GM19351 (cell line): ENCODE data around the gene NTM.

ENCODE experiments used
- ATAC-seq: cut with Tn5 transposase; IDR thresholded peaks from one replicate; pipeline ENCODE4 v1.9.1; 2021; ENCODE audit warnings: mild to moderate bottlenecking, moderate library complexity; ENCODE audit not compliant: unreplicated experiment

Gene NTM

DNA sequence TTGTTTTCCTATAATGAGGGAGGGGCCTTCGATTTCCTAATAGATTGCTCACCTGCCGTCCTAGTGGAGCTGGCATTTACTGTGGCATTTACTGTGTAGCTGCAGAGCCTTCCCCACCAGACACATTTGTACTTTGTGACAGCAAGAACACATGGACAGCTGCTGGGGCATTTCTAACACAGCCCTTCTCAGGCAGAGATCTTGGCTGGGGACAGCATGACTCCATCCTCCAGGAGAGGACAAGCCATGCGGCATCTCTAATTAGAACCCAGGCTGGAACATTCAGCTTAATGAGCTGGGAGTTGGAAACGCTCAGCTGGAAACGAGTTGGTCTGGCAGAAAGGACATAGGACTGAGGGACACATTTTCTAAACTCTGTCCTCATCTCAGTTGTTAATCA lies 887.5 kb downstream of the NTM start:
- no peak for ATAC-seq

DNA sequence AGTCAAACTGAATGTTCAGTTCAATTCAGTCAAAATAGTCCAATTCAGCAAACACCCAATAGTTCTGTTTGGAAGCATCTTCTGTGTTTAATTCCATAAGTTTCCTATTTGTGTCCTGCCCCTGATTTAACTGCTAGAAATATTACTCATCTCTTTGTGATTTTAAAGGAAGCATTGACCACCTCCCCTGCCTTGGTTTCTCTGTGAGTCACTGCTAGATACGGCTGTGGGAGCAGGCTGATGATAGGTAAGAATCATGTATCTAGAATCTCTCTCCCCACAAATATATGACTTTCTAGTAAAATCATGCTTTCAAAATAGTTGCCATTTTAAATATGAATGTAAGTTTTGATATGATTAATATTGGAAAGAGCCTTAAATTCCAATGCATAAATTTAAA lies 888.5 kb downstream of the NTM start:
- no peak for ATAC-seq

DNA sequence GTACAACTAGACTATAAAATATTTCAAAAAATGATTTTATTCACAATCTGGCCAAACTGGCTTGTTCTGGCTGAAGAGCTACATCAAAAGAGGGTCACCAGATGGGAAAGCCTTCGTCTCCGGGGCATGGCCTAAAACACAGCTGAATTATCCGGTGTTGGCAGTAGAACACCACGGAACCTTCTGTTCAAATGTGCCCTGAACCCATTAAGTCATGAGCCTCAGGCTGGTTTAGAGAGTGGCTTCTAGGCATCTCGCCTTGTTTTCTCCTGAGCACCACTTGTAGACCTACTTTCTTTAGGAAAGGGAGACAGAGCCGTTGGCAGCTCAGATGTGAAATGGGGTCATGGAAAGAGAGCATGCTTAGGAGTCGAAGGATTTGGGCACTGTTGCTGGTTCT lies 890.2 kb downstream of the NTM start:
- no peak for ATAC-seq

DNA sequence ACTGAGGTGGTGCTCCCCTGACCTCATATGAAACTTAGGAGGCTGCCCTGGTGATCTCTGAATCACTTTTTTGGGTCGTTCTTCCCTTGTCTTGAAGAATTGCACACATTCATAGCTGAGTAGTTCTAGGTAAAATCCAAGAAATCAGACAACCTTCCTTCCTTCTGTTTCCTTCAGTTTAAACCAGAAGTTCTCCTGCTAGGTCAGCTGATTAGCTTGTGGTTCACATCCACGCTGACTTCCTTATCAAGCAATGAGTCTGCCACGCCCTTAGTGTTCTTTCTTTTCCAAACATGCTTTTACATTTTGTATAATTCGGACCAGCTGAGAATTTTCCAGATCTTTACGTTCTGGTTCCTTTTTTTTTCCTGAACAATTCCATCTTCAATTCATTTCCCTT lies 892.8 kb downstream of the NTM start:
- ATAC-seq: no peak

DNA sequence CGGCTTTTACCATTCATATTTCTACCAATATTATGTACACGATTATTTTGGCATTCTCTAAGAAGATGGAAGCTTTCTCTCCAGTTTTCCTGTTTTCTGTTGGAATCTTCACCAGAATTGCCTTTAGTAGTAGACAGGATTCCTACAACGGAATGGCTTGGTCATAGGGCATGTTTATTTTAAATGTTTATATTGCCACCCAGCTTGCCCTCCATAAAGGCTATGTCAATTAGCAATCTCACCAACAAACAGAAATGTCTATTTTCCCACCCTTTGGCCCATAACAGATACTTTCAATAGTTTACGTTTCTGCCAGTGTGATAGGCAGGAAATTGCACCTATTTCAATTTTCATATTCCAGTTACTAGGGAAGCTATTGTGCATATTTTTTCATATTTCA lies 893.5 kb downstream of the NTM start:
- no peak for ATAC-seq

DNA sequence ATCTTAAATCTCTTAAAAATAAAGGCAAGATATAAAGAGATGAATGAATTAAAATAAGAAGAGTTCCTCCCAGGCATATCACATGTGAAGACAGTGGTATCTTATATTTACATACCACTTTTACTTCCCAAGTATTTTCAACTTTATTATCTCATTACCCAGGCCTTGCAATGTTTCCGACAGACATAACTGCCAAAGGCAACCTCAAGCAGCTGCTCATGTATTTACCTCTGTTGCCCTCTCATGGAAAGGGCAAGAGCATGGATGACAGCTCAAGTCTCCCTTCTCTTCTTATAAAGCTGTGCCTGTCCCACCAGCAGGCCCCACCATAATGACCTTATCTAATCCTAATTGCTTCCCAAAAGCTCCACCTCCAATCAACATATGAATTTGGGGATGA lies 894.2 kb downstream of the NTM start:
- ATAC-seq: no peak

DNA sequence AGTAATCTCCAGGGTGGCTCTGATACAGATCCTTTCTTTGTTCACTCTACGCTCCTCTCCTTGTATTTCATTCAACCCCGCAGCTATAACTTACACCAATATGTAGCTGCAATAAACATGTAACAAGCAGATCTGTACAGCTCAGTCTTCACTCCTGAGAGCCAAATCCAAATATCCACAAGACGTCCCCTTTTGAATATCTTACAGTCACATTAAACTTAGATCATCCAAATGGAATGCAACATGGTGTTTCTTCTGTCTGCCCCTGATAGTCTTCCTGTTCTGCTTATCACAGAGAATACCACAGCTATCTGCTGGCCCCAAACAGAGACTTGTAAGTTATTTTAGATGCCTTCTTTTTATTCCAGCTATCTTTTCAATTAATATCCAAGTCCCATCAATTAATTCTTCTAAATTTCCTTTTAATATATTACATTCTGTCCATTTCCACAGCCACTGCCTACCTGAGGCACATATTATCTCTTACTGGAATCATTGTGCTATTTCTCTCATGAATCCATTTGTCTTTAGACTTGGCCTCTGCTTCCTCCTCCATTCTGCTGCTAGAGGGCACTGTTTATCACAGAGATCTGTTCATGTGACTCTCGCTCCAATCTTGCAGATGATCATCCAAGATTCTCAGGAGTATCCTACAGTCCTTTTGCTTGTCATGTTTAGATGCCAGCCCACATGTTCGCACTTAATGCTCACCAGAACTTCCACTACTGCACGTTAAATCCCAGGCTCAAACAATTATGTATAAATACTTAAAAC lies 908.6 kb downstream of the NTM start:
- ATAC-seq: no peak

DNA sequence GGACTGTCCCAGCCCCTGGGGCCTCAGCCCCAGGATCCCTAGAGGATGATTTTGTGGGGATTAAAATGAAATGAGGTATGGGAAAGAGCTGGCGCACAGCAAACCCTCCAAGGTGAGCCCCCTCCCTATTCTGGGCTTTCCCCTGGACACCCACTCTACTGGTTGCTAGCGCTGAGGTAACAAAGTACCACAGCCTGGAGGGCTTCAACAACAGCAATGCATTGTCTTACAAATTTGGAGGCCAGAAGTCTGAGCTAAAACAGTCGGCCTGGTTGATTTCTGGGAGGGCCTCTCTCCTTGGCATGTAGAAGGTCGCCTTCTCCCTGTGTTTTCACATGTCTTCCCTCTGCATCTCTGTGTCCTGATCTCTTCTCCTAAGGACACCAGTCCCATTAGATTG lies 913.6 kb downstream of the NTM start:
- ATAC-seq: no peak

DNA sequence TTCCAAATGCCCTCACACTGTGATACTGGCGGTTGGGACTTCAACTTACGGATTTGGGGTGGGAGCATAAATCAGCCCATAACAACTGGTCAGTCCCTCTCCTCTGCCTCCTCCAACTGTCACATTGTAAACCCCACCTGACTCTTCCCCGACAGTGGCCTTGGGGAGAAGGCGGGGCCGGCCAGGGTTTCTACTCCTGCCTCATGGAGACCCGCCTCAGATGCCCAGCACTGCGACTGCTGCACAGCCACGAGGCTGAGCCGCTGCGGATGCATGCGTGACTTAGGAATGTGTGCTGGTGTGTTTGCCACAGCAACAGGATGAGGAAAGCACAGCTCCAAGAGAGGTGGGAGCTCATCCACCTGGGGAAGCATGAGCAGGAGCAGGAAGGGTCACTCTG lies 914.2 kb downstream of the NTM start:
- no peak for ATAC-seq

DNA sequence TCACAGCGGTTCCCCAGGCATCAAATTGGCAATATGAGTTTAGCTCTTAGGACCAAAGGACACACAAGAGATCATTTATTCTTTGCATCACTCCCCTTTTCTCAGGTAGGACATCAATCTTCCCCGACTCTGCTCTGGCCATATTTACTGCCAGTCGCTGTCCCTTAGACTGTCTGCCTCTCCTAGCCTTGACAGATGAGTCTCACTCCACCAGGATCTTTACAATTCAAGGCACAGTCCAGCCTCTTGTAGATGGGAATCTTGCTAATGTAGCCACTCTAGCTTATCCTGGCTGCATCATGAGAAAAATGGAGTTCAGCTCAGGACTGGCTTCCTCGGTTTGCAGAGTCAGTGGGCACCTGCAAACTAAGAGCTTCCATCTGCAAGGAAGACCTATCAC lies 915.2 kb downstream of the NTM start:
- no peak for ATAC-seq

DNA sequence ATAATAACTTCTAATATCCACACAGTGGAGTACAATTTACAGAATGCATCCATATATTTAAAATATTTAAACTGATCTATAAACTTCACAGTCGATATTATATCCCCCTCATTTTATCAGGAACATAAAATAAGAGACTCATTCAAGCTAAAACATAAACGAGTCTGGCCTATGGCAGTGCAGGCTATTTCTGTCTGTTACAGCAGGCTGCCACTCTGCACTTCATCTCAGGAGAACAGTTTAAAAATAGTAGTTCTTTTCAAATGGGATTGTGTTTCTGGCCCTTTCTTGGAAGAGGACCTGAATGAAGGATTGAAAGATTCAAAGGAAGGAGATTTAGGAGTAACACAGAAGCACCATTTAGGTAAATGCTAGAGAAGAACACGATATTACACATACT lies 915.7 kb downstream of the NTM start:
- ATAC-seq: no peak

DNA sequence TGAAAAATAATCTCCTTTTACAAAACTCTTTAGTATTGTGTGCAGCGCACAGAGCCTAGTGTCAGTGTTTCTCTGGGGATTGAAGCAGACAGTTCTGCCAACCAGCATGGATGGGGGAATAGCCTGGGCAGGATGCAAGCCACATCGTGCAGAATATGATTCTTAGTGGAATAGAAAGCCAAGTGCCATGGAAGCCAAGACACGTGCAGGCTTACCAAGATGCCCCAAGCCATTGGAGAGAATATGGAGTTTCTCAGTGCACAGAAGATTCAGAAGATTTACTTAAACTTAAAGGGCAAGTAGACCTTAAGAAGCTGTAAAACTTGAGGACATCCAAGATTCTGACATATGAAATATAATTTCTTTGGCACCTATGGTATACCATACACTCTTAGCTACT lies 917.6 kb downstream of the NTM start:
- no peak for ATAC-seq

DNA sequence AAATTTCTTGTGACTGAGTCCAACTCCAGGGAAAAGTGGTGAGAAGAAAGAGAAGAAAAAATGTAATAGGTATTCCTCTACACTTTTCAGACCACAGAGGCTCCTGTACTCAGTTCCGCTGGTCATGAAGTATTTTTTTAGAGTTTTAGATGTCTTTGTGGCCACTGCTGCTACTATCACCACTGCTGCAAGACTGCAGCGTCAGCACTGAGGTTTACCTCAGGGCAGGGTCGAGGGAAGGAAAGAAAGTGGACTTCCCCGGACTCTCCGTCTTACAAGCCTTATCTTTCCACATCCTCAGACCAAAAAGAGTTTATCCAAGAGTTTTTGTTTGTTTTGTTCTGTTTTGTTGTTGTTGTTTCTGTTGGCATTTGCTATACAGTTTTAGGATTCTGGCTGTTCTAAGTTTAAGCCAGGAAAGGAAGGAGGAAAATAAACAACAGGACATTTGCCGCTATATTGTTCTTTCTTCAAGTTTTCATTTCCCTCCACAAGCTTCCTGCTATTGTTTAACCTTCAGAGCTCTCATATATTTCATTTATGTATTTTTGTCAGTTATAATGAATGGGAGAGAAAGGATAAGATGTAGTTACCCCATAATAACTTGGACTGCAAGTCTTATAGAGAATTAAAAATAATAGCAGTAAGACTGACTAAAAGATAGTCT lies 919.3 kb downstream of the NTM start:
- ATAC-seq: no peak

DNA sequence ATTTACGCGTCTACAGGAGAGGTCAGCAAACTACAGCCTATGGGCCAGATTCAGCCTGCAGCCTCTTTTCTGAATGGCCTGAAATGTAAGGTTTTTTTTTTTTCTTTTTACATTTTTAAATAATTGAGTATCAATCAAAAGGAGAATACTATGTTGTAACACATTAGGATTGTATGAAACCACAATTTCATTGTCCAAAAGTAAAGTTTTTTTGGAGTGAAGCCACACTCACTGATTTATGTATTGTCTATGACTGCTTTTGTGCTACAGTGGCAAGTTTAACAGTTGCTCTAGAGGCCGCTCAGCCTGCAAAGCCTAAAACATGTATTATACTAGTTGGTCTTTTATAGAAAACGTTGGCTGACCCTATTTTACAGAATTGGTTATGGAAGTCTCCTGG lies 923.2 kb downstream of the NTM start:
- ATAC-seq: no peak

DNA sequence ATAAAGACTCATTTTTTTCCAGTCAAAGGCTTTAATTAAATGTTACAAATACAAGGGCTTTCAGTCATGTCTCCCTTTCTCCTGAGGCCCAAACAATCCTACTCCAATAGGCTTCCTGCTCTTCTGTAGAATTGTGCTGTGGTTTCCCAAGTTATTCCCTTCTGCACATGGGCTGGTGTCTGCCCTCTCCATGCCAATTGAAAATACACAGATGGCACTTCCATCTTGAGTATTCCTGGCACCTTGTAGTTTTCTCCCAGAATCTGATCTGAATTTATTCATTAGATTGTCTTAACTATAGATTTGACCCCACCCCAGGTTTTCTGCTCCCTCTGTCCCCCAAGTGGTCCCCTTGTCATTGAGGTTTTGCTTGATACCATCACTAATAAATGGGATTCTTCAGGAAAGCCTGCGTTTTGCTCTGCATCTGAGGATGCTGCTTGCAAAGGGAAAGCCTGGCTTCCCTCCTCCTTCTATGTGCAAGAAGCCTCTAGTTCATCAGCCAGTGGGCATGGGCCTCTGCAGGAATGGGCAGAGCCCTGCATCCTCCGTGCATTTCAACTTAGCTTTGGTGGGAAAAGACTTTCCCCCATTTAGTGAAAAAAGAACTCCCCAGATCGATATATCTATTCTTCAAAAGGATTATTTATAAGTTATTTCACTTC lies 926.7 kb downstream of the NTM start:
- ATAC-seq: no peak

DNA sequence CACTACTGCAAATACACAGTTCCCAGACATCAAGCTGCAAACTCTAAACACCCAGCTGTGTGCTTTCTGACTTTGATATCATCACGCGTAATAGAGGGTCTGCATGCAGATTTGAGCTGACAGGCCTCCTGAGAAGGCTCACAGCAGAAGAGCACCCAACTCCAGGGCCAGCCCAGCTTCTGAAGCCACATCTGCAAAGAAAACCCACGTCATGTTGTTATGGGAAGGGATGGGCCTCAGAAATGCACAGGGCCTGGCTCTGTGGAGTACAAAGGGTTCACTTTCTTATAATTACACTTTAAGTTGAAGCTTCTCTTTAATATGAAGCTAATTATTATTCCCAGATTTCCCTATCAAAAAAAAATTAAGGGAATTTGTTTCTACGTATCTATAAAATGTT lies 927.9 kb downstream of the NTM start:
- no peak for ATAC-seq

DNA sequence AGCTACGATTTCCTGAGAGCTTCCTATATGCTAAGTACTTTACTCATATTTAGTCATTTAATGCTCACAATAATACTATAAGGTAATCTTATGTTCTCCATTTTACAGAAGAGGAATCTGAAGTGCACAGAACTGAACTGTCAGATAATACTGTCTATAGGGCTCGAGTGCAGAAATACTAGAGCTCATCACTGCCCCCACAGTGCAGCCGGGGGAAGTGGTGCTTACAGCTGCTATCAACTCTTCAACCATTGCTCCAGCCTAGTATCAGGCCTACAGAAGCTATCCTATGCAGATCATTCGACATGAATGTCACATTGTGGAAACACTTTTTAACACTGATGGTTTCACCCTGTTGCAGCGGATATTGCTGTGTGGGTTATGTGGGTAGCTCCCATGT lies 929.9 kb downstream of the NTM start:
- ATAC-seq: peak; percentile 59

DNA sequence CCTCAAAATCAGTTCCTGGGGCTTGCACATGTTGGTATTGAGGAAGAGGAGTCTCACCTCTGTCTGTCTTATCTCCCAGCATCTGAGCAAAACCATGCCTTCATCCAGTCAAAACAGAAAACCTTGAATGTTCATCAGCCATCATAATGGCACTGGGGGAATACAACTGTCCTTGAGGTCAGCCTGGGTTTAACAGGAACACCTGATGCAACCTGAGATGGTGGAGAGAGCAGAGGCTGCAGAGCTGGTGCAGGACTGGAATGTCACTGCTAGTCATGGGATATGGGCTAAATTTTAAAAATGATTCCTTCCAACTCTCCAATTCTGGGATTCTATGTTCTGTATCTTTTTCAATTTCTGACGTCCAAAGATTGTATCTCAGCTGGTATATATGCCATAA lies 931.0 kb downstream of the NTM start:
- ATAC-seq: no peak

DNA sequence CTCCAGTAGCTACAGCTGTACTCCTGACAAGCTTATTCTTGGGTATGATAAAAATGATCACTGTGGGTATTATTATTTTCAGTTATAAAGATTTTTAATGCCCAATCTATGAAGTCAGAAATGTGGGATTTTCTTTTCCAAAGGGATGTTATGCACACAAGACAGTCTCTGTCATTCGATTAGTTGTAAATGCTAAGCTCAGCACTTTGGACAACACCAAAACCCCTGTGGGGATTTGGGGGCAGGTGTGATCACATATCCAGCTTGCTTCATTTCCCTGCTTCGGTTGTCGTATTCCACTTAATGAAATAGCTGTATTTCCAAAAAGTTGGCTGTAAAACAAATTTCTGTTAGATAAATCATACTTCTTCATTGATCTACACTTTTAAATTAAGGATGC lies 931.5 kb downstream of the NTM start:
- no peak for ATAC-seq

DNA sequence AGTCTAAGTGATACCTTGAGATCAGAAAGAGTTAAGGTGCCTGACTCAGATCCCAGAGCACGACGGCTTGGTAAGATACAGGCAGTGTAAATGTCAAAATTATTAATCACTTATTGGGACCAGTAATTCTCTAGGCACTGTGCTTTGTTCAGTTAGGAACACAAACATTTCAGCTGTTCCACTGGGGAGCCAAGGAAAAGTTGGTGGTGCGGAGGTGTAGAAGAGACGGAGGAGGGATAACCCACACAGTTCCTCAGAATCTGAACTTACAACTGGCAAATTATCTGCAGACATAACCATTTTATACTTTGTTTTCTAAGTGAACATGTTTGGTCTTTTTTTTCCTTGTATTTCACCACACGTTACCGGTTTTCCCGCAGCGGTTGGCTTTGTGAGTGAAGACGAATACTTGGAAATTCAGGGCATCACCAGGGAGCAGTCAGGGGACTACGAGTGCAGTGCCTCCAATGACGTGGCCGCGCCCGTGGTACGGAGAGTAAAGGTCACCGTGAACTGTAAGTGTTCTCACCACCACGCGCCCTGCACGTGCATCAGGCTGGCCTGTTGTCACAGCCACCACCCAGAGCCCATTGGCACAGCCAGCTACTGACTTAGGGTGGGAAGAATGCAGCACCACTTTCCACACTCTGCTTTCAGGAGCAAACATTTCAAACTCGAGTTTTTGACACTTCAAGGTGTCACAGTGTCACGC lies 937.0 kb downstream of the NTM start:
- no peak for ATAC-seq
